DMS 273 (cell line): ENCODE results near the gene KCNK7.

Source experiments
- DNase-seq: peaks from one replicate; lab custom pipeline; 2025; ENCODE audit not compliant: unreplicated experiment; lab: John Stamatoyannopoulos, UW

KCNK7 gene

DNA sequence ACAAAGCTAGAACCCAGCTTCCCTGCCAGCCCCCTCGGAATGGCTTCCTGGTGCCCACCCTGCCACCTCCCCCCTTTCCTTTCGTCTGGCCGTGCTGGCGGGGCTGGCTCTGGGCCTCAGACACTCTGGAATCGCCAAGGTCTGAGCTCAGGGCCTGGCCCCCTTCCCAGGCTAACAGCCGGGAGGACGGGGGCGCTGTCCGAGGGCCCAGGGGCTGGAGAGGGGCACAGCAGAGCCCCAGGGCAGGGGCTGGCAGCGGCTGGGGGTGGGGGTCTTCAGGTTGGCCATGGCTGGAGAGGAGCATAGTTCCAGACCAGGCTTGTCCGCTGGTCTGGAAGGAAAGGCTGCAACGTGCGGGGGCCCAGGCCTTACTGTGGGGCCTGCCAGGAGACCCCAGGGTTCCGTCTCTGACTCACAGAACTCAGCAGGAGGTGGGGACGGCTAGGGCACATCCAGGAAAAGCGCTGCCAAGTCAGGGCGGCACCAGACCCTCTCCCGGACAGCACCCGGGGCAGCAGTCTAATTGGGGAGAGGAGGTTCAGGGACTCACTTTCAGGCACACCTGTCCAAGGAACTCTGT, 36.6 kb downstream of the KCNK7 start:
- no peak for DNase-seq

DNA sequence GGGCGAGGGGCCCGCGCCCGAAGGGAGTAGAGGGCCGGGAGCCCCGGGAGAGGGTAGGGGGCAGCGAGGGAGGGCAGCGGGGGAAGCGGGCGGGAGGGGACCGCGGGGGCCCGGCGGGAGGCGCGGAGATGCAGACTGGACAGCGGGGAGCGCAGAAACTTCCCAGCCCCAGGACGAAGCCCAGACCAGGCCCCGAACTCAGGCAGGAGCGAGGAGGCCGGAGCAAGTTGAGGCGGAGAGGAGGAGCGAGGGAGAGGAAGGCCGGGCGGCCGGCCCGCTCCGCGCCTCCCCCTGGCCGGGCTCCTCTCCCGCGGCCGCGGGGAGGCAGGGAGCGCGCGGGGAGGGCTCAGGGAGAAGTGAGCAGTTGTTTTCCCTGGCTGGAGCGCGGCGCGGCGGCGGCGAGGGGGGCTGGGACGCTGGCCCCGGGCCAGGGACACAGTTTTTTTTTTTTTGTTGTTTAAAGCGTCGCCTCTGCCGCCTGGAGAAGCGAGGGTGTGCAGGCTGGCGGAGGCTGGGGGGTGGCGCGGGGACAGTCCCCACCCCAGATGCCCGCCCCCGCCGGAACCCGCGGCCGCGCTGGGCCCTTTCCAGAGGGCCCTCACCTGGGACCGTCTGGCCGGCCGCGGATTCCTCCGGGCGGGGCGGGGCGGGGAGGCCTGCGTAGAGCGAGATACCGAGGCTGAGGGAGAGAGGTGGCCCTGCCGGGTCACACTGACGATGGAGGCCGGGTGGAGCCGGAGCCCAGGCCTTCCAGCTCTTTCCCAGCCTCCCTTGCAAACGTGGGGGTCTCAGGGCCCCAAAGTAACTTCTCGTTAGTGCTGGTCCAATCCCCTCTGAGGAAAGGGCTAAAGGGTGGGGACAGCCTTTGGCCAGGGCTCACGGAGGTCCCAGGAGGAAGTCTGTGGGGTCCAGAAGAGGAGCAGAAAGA, 37.3 kb downstream of the KCNK7 start, which contains the start of gene LTBP3:
Gene LTBP3 (minus strand): TSS at position 358 of the 928 bp plus-strand sequence. CDS start 400 bp downstream, outside the sequence.
- peak; percentile 81 for DNase-seq

DNA sequence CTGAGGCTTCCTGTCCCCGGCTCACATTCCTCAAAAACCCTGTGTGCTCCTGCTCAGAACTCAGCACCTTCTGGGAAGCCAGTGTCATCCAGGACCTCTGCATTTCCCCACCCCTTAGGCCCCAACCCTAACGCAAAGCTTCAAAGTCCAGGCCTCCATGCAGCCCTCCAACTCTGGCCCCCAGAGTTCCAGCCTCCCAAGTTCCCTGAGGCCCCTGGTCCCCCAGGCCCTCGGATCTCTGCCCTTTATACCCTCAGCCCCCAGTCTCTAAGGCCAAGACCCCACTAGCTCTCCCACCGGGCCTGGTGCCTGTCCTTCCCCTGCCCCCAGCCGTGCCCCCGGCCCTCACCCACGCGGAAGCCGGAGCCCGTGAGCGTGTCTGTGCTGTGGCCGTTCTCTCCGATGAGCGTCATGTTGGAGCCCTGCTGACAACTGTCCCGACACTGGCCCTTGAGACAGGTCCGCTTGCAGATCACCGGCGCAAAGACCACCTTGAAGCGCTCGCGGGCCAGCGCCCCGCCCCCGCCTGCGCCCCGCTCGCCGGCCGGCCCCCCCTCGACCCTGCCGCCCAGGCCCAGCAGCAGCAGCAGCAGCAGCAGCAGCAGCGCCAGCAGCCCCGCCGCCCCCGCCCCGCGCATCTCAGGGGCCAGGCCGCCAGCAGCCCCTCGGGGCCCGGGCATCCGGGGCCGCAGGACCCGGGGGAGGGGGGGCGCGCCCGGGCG, 38.2 kb downstream of the KCNK7 start:
- DNase-seq = no peak

DNA sequence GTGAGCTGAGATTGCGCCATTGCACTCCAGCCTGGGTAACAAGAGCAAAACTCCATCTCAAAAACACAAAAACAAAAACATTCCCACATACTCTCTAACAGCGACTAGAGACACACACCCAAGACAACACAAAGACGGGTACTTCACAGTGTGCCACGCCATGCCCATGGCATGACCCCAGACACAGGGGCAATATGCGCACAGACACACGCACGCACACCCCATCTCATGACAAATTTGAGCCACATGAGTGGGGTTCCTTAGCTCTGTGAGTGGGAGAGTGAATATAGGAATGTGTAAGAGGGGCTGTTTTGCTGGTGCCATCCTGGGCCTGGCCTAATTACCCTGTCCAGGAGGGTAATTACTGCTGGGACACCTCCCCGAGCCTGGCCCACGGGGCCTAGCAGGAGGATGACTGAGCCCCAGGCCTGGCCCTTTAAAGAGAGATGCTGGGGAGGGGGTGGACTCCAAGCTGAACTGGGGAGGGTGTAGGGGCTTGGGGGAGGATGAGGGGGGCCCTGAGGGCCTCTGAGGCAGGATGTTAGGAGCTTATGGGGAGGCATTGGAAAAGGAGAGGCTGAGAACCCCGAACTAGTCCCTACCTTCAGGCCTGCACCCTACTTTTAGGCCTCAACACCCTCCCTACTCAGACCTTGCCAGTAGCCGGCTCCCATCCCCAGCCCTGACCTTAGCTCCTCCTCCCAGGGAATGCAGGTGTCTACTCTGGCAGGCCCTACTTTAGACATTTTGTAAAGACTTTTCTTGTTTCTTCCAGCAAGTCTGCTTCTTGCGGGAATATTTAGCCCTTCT, 38.9 kb downstream of the KCNK7 start:
- DNase-seq = no peak

DNA sequence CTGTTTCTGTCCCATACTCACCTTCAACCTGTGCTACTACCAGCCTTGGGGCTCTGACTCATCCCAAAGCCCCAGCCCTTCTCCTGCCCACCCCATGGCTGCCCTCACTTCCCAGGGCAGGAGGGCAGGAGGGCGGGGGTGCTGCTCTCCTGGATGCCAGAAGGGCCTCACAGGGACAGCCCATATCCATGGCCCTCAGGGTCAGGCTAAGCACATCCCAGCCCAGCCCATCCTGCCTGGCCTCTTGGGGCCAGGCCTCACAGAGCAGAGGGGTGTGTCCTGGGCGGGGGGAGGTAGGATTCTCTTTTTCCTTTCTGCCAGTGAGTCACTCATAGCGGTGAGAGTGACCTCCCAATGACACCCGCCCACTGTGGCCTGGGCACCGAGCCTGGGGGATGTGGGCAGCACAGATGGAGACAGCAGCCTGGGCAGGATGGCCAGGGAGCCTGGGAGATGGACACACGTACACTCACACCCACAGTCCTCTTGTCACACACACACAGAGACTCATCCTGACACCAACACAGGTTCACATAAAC, 39.8 kb downstream of the KCNK7 start:
- DNase-seq = no peak

DNA sequence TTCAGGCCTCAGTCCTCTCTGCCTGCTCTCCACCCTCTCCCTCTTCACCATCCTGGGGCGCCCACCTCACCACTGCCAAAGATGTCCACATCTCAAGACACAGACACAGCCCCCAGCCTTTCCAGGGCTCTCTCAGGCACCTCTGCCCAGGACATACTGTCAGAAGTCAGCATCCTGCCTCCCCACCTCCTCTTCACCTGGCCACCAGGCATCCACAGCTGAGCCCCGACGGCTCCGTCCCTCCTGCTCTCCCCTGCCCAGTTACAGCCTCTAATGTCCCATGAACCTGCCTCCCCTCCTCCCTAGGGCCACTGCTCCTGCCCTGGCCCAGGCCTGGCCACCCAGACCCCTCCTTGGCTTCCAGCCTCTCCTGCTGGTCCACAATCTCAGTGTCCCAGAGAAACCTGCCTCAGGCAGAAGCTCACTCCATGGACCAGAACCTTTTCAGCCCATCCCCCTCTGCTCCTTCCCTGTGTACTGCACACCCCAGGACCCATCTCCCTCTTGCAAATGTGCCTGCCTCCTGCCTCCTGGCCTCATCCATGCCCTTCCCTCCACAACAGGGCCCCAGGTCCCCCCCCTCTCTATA, 40.7 kb downstream of the KCNK7 start:
- no peak for DNase-seq

DNA sequence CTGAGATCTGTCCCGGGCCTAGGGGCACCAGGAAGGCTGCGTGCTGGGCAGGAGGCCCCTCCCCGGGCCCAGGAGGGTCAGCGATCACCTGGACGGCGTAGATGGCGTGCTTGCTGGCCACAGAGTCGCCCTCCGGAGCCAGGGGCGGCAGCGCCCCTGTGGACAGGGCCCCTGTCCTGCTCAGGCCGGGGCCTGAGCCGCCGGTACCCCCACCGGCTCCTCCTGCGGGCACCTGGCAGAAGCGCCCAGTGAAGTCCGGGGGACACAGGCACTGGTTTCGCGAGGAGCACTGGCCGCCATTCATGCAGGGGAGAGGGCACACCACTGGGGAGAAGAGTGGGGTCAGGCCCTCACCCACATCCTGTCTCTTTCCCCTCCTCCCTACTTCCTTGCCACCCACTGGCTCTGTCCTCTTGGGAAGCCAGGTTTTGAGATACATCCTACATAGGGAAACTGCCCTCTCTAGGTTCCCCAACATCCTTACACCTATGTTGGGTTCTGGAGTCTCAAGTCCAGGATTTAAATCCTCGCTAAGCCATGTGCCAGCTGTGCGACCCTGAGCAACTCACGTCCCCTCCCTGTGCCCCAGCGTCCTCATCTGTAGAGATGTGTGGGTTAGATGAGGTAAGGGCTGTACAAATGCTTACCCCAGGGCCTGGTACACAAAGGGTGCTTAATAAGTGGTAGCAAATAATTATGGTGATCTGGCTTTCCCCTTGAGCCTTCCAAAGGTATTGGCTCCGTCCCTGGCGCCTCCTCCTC, 41.4 kb downstream of the KCNK7 start:
- no peak for DNase-seq

DNA sequence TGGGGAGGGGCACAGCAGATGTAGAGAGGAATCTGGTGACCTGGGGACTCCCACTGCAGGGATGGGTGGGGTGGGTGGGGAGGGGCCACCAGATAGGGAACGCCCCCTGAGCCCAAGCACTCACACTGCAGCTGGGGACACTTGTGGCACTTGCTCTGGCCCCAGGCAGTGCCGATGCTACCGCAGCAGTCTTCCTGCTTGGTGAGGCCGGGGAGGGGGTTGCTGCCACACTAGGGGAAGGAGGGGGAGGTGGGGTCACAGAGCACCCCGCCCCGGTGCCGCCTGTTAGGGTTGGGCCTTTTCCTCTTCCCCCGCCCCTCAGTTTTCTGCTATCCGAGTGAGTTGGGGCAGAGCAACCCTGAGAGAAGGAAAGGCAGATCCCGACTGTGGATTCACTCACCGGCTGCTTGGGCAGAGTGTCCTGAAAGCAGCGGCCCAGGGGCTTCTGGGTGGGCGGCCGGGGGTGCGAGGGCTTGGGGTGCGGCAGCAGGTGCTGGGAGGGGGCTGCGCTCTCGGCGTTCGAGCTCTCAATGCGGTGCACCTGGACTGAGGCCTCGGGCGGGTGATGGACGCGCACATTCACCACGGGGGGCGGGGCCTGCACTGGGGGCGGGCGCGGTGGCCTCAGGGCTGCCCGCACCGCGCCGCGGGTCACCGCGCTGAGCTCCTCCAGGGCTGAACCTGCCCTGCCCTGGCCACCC, 42.1 kb downstream of the KCNK7 start:
- DNase-seq = no peak

DNA sequence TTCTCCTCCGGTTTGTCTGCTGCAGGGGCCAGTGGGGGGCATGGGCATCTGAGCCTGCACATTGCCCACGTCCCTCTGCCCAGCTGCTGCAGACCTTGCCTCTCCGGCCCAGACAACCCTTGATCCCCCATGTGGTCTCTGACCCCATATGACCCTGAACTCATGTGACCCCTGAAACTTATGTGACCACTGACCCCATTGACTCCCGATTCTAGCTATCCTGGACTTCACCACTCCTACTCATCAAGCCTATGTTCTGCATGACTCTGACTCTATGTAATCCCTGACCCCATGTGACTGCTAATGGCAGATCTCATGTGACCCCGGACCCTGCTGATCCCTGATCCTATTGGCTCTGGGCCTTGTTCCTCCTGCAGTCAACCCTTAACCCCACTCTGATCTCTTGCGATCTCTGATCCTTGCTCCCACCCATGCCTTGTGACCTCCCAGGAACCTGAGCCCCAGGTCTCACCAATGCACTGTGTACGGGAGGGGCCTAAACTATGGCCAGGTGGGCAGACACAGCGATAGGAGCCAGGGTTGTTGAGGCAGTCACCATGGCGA, 43.1 kb downstream of the KCNK7 start:
- DNase-seq = no peak

DNA sequence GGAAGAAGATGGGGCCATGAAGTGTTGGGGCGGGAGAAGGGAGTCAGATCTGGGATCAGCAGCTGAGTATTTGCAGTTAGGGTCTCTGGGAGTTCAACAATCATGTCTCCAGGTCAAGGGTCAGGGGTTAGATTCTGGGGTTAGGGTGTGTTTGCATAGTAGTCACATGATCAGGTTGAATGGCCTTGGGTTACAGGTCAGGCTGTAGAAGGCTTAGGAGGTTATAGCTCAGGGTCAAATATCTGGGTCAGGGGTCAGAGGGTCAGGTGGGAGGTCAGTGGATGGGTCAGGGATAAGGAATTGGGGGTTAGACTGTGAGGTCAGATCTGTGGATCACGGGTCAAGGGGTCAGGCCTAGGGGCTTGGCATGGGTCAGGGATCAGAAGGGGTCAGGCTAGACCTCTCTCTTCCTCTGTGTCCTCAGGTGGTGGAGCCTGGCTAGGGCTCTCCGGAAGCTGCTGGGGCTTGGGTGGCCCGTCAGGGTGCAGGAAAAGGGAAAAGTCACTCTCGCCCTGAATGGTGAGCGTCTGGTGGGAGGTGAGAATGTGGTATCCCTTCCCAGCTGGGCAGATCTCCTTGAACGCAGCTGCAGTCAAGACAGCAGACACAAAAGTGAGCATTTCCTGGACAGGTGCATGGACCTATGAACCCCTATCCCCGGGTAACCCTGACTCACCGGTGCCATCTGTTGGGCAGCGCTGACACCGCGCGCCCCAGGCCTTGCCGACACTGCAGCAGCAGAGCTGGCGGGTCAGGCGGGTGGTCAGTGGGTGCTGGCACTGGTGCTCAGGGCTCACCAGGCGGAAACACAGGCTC, 43.8 kb downstream of the KCNK7 start:
- peak; percentile 65 for DNase-seq

DNA sequence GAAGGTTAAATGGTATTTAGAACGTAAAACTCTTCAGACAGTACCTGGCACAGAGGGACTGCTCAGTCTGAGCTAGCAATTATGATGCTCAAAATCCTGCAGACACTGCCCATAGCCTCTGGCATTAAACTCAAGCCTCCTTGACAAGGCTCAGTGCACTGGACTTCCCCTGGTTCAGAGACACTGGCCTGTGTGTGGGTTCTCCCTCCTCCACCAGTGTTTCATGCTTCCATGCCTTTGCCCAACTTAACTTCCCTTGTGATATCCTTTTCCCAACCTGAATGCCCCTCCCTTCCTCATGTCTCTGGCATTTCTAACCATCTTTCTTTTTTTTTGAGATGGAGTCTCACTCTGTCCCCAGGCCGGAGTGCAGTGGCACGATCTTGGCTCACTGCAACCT, 46.5 kb downstream of the KCNK7 start:
- DNase-seq = no peak

DNA sequence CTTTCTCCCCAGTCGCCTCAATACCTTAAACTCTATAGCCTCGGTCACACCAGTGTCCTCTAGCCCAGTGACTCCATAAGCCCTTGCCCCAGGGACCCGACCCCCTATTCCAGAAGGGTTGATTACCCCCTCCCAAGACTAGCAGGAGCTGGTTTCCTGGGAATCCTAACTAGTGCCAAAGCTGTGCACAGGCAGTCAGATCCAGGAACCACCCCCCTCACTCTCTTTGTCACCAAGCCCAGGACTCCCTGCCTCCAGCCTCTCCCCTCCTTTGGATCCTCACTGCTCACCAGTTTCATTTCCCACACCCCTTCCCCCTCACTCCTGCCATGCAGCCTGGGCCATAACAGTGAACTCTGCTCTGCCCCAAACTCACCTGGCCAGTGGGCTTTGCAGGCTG, 47.2 kb downstream of the KCNK7 start:
- no peak for DNase-seq

DNA sequence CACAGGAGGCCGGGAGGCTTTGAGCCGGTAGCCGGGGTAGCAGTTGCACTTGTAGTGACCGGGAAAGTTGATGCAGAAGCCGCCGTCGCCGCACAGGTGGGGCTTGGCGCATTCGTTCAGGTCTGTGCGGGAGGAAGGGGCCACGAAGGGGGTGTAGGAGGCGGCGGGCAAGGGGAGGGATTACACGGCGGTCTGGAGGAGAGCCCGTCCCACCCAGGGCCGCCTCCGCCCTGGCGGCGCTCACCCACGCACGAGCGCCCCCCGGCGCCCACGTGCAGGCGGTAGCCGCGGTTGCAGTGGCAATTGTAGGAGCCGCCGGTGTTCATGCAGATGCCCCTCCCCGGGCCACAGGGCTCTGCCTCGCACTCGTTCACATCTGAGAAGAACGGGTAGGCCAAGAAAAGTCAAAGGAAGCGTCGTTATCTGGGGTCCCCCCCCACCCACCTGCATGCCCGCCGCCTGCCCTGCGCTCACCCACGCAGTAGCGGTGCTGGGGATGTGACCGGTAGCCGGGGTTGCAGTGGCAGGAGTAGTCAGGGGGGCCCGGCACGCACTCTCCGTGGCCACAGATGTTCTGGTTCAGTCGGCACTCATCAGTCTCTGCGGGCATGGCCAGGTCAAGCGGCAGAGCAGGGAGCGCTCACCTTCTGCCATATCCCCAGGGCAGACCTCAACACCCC, 48.0 kb downstream of the KCNK7 start:
- no peak for DNase-seq

DNA sequence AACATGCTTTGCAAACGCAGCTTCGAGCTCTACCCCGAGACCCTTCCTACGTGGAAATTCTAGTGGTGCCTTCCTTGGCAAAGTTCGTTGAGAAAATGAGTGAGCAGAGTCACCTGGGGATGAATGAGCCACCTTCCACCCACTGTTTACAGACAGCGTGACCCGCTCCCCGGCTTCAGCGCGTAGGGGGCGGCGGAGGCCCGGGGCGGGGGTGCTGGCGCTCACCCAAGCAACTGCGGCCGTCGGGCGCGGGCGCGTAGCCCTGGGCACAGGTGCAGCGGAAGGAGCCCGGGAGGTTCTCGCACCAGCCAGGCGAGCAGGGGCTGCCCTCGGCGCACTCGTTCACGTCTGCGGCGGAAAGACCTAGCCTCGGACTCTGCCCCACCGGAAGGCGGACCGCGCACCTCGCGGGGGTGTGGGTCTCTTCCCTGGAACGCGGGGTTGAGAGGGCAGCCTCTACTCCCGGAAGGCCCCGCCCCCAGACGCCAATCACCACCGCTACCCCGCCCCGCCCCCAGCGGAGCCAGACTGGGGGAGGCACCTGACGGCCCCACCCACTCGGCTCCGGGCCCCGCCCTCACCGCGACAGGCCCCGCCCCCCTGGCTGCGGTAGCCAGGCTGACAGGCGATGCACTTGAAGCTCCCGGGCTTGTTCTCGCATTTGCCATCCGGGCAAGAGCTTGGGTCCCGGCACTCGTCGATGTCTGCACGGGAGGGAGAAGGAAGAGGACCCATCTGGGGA, 49.2 kb downstream of the KCNK7 start:
- peak; percentile 86 for DNase-seq

DNA sequence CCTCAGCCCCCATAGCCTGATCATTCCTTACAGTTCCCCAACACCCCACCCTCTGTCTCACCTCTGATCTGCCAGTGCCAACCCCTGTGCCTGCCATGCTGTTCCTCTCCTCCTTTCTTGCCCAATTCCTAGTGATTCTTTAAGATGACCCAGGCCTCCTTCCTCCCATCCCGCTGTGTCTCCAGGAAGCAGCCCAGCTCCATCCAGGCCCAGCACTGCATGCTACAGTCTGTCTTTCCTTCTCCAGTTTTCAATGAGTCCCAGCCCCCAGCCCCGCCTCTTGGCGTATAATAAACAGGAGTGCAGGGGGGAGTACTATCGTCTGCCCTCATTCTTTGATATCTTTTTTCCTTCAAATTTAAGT, 49.8 kb downstream of the KCNK7 start:
- no peak for DNase-seq
